Measurements from ENCODE around the gene KIAA1755. TPM values are rescaled to one million over a fixed set of nuclear protein-coding genes. Genes with fewer than 3 reads are reported as not detected.

Gene KIAA1755
- total and polyA plus RNA-seq, 12 donors: 2.7 to 7.7 (median 5.2) TPM

GRCh38 chr20:38212806-38213606 is 47.5 kb downstream of the KIAA1755 start:
- ATAC-seq (peak in 6 of 8 donors; percentile 6 to 26 (median 11)), DNase-seq (peak in 1 of 2 donors; percentile 52)
- no peak for TF ChIP-seq CTCF (IDR thresholded peaks at IDR 0.05)
- Histone ChIP-seq H3K4me3 (no peak overlapping the region), H3K4me1 (peaks cover 4 to 47% (median 19%) of the 10 kb centered on the region in 9 donors), H3K27me3 (no peaks in the 10 kb centered on the region), H3K36me3 (no peaks in the 10 kb centered on the region), H3K27ac (peak overlapping the region in 6 of 10 donors; percentile 19 to 68 (median 44)), H3K9me3 (no peaks in the 10 kb centered on the region)
- intact Hi-C loops (cut with DNase I): loop anchor here in 2 of 10 donors (10.0 kb wide), 2 partner anchors 308 to 648 kb away; partner anchors contain the start of gene VSTM2L (in 1 of the 2)
- WGBS, 2 donors: 69 to 75% methylated on average over 18 of the region's 18 CpGs

GRCh38 chr20:38211200-38212097 is 49.1 kb downstream of the KIAA1755 start:
- peak overlapping the region in 7 of 10 donors; percentile 34 to 68 (median 57) for H3K27ac ChIP-seq

GRCh38 chr20:38210741-38211140 is 49.8 kb downstream of the KIAA1755 start:
- intact Hi-C loops (cut with DNase I): loop anchor here in 2 of 10 donors (10.0 kb wide), 2 partner anchors 306 to 646 kb away; partner anchors contain the start of gene VSTM2L (in 1 of the 2)
- H3K36me3 ChIP-seq: no peaks in the 10 kb centered on the region
- 45 to 47% methylated on average over 6 of the region's 6 CpGs for WGBS, 2 donors
- peaks cover 4 to 37% (median 12%) of the 10 kb centered on the region in 9 donors for H3K4me1 ChIP-seq
- H3K27ac ChIP-seq: peak overlapping the region in 6 of 10 donors; percentile 34 to 68 (median 56)
- DNase-seq: no peak
- TF ChIP-seq CTCF (IDR thresholded peaks at IDR 0.05): no peak
- peak in 5 of 8 donors; percentile 14 to 32 (median 20) for ATAC-seq
- H3K9me3 ChIP-seq: peaks cover 0 to 6% (median 0%) of the 10 kb centered on the region in 11 donors
- no peak overlapping the region for H3K4me3 ChIP-seq
- no peaks in the 10 kb centered on the region for H3K27me3 ChIP-seq

More at GRCh38 chr20:38211200-38212097, 49.1 kb downstream of the KIAA1755 start:
- intact Hi-C loops (cut with DNase I): loop anchor here in 2 of 10 donors (10.0 kb wide), 2 partner anchors 307 to 647 kb away; partner anchors contain the start of gene VSTM2L (in 1 of the 2)
- DNase-seq (no peak), ATAC-seq (peak in 5 of 8 donors; percentile 33 to 58 (median 46))
- no peak for TF ChIP-seq CTCF (IDR thresholded peaks at IDR 0.05)
- peaks cover 0 to 6% (median 0%) of the 10 kb centered on the region in 11 donors for H3K9me3 ChIP-seq
- H3K4me1 ChIP-seq: peaks cover 4 to 37% (median 12%) of the 10 kb centered on the region in 9 donors
- no peaks in the 10 kb centered on the region for H3K36me3 ChIP-seq
- no peak overlapping the region for H3K4me3 ChIP-seq
- WGBS, 2 donors: 56 to 66% methylated on average over 9 of the region's 9 CpGs
- H3K27me3 ChIP-seq: no peaks in the 10 kb centered on the region

Measured in heart right ventricle (tissue), 16 donors.